Measurements from ENCODE around the gene WDR53. TPM values are rescaled to one million over a fixed set of nuclear protein-coding genes. Genes with fewer than 3 reads are reported as not detected.
A peak's percentile ranks its signal among the peaks of the same experiment; 100 is the strongest.
"Not testable (repeated sequence)": the region's sequence is repeated elsewhere in the genome, so short reads cannot be mapped to it uniquely, and the experiment has no call there.

The WDR53 gene
- total RNA-seq, 2 experiments from 2014 or later: 27.3 to 27.5 TPM

DNA sequence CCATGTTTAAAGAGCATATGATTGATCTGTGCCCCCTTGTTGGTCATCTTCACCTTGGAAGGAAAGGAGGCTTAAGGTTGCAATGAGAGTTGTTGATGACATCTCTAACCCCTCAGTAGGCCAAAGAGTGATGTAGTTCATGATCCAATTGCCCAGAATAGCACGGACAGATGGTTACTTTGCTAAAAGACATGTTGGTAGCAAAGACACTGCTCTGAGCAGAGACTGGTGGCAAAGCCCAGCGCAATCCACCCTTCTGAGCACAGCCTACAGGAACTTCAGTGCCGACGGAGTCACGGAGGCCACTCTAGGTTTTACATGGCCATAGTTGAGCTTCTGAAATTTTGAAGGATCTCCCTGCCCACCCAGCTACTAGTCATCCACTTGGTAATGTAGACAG lies 21.9 kb upstream of the WDR53 start:
- Mint-ChIP-seq H3K9me3 (no peaks in the 10 kb centered on the region), H3K27me3 (no peaks in the 10 kb centered on the region), H3K4me1 (no peaks in the 10 kb centered on the region), H3K4me3 (no peak overlapping the region), H3K27ac (no peak overlapping the region), H3K36me3 (peaks cover 4% of the 10 kb centered on the region)
- no peak for DNase-seq

GRCh38 chr3:196585044-196585757 lies 16.8 kb upstream of the WDR53 start:
- H3K27me3 Mint-ChIP-seq: no peaks in the 10 kb centered on the region
- DNase-seq: no peak
- no peak overlapping the region for H3K4me3 Mint-ChIP-seq
- no peaks in the 10 kb centered on the region for H3K9me3 Mint-ChIP-seq
- H3K4me1 Mint-ChIP-seq: peaks cover 4% of the 10 kb centered on the region
- peaks cover 19% of the 10 kb centered on the region for H3K36me3 Mint-ChIP-seq
- H3K27ac Mint-ChIP-seq: no peak overlapping the region

DNA sequence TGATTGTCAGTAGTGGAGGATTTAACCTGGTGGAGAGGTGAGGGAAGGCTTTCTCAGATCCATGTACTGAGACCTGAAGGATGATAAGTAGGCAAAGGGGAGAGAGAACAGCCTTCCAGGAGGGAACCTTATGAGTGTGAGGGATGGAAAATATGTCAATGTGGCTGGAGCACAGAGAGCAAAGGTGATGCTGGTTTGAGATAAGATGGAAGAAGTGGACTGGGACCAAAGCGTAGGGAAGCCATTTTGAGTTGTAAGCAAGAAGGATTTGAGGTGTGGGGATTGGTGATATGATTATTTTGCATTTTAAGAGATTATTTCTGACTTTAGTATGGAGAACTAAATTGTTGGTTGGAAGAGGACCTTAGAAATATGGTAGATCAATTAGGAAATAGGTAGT lies 4.0 kb upstream of the WDR53 start:
- Mint-ChIP-seq H3K27ac (no peak overlapping the region), H3K9me3 (no peaks in the 10 kb centered on the region), H3K36me3 (peaks cover 13% of the 10 kb centered on the region), H3K4me3 (no peak overlapping the region), H3K4me1 (peaks cover 19% of the 10 kb centered on the region), H3K27me3 (no peaks in the 10 kb centered on the region)
- no peak for DNase-seq

DNA sequence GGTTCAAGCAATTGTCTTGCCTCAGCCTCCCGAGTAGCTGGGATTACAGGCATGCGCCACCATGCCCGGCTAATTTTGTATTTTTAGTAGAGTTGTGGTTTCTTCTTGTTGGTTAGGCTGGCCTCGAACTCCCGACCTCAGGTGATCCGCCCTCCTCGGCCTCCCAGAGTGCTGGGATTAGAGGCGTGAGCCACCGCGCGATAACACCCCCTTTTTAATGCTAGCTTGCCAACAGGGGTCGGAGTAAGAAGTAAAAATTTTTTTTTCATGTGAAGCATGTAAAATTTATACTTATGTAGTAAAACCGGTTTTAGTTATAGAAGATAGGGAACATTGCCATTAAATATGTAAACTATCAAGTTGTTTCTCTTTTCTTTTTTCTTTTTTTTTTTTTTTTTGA lies 2.0 kb upstream of the WDR53 start:
- H3K27ac Mint-ChIP-seq, DNase-seq, H3K27me3 Mint-ChIP-seq, H3K9me3 Mint-ChIP-seq: not testable (repeated sequence)
- Mint-ChIP-seq H3K4me3 (peak overlapping the region; percentile 89), H3K36me3 (peaks cover 12% of the 10 kb centered on the region), H3K4me1 (peaks cover 23% of the 10 kb centered on the region)

DNA sequence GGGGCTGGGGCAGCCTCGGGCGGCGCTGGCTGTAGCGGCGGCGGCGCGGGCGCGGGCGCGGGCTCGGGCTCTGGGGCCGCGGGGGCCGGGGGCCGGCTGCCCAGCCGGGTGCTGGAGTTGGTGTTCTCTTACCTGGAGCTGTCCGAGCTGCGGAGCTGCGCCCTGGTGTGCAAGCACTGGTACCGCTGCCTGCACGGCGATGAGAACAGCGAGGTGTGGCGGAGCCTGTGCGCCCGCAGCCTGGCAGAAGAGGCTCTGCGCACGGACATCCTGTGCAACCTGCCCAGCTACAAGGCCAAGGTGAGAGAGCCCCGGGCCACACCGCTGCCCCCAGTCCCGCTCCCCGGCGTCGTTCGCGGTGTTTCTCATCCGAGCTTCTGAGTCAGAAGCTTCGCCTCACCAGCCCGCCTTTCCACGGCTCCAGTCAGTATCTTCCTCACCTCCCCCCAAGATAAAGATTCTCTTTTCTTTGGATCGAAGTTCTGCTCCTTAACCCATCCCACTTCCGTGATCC lies 706 bp upstream of the WDR53 start:
- peaks cover 32% of the 10 kb centered on the region for H3K4me1 Mint-ChIP-seq
- H3K4me3 Mint-ChIP-seq: peak overlapping the region; percentile 89
- H3K36me3 Mint-ChIP-seq: peaks cover 13% of the 10 kb centered on the region
- DNase-seq: peak; percentile 47
- H3K27me3 Mint-ChIP-seq: no peaks in the 10 kb centered on the region
- no peaks in the 10 kb centered on the region for H3K9me3 Mint-ChIP-seq
- H3K27ac Mint-ChIP-seq: peak overlapping the region; percentile 78

DNA sequence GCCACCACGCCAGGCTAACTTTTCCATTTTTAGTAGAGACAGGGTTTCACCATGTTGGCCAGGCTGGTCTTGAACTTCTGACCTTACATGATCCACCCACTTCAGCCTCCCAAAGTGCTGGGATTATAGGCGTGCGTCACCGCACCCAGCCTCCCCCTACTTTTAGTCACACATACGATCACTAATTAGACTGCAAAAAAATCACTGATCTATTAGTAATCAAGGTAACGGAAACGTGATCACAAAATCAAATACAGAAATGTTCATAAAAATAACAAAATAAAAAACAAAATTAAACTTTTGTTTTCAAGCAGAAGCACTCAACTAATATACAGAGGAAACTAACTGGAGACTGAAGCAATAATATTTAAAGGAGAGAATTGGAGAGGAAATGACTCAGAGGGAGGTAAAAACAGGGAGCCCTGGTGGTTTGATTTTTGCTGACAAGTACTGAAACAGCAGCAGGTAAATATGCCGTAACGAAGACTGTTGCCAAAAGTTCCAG lies 4.6 kb downstream of the WDR53 start:
- no peak for DNase-seq
- Mint-ChIP-seq H3K9me3 (no peaks in the 10 kb centered on the region), H3K4me1 (peaks cover 37% of the 10 kb centered on the region)

DNA sequence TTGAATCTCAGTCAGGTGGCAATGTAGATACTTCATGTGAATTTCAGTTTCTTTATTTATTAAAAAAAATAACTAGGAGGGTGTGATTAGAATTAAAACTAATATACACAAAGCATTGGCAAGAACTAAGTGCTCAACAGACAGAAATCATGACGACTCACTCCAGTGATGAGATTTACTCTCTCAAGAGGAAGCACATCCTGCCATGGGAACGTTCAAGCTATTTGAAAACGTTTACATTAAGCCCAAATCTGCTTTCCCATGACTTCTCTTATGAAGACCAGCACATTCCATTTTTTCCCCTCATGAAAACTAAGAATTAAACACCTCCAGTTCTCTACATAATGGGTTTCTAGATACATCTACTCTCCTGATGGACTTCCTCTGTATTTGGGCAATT lies 8.5 kb downstream of the WDR53 start:
- Mint-ChIP-seq H3K36me3 (peaks cover 11% of the 10 kb centered on the region), H3K4me3 (no peak overlapping the region), H3K4me1 (peaks cover 28% of the 10 kb centered on the region), H3K27me3 (no peaks in the 10 kb centered on the region), H3K27ac (no peak overlapping the region), H3K9me3 (no peaks in the 10 kb centered on the region)
- no peak for DNase-seq

More for the DNA sequence above, 4.6 kb downstream of the WDR53 start:
- H3K27ac Mint-ChIP-seq: no peak overlapping the region
- H3K27me3 Mint-ChIP-seq: no peaks in the 10 kb centered on the region
- peaks cover 9% of the 10 kb centered on the region for H3K36me3 Mint-ChIP-seq
- no peak overlapping the region for H3K4me3 Mint-ChIP-seq

DNA sequence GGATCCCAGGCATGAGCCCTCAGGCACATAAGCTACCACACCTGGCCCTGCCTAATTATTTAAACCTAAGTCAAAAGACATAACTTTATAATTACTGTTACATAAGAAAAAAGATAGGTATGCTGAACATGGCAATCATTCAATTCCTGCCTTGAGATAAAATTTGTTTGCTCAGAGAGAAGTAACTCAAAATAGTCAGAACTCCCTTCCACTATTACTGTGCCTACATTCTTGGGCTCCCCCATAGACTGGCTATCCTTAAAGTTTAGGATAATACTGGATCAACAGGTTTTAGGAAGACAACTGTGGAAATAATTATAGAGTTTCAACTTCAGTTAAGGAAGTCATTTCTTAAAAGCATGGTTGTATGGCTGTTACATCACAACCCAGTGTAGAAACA lies 9.9 kb downstream of the WDR53 start:
- Mint-ChIP-seq H3K27ac (no peak overlapping the region), H3K27me3 (no peaks in the 10 kb centered on the region), H3K36me3 (peaks cover 9% of the 10 kb centered on the region), H3K4me1 (peaks cover 17% of the 10 kb centered on the region), H3K9me3 (no peaks in the 10 kb centered on the region), H3K4me3 (no peak overlapping the region)
- DNase-seq: no peak

DNA sequence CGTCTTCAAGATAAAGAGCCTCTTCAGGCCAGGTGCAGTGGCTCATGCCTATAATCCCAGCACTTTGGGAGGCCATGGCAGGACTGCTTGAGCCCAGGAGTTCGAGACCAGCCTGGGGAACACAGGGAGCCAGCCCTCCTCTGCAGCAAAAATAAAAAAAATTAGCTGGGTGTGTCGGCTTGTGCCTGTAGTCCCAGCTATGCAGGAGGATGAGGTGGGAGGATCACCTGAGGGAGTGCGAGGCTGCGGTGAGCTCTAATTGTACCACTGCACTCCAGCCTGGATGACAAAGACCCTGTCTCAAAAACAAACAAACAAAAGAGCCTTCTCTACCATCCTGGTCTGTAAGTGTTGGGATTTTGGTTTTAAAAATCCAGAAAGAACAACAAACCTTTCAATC lies 11.1 kb downstream of the WDR53 start:
- H3K9me3 Mint-ChIP-seq: no peaks in the 10 kb centered on the region
- H3K27ac Mint-ChIP-seq: no peak overlapping the region
- no peak for DNase-seq
- no peaks in the 10 kb centered on the region for H3K27me3 Mint-ChIP-seq
- peaks cover 9% of the 10 kb centered on the region for H3K36me3 Mint-ChIP-seq
- peaks cover 13% of the 10 kb centered on the region for H3K4me1 Mint-ChIP-seq
- H3K4me3 Mint-ChIP-seq: no peak overlapping the region

GRCh38 chr3:196555295-196555694 lies 13.1 kb downstream of the WDR53 start:
- Mint-ChIP-seq H3K4me1 (peaks cover 13% of the 10 kb centered on the region), H3K4me3 (no peak overlapping the region), H3K27me3 (no peaks in the 10 kb centered on the region), H3K27ac (no peak overlapping the region), H3K36me3 (peaks cover 10% of the 10 kb centered on the region), H3K9me3 (peaks cover 2% of the 10 kb centered on the region)
- no peak for DNase-seq

DNA sequence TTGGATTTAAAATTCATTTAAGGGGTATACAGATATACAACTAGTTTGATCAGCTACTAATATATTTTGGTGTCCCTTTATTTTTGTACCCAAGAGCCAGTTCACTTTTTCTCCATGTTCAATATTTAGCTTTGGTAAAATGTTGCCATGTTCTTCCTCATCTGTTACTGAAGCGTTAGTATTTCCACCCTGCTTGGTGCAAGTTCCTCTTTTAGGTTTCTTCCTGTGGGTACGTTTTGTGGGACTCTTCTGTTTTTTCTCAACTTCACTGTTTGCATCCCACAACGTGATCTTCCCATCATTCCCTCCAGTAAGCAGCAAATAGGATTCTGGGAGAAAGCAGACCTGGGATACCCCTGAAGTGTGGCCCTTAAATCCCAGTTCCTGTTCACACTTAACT lies 14.1 kb downstream of the WDR53 start:
- H3K27ac Mint-ChIP-seq: peak overlapping the region; percentile 9
- H3K36me3 Mint-ChIP-seq: peaks cover 14% of the 10 kb centered on the region
- peaks cover 10% of the 10 kb centered on the region for H3K9me3 Mint-ChIP-seq
- H3K27me3 Mint-ChIP-seq: no peaks in the 10 kb centered on the region
- peaks cover 9% of the 10 kb centered on the region for H3K4me1 Mint-ChIP-seq
- no peak overlapping the region for H3K4me3 Mint-ChIP-seq
- DNase-seq: no peak

GRCh38 chr3:196553551-196553950 lies 14.8 kb downstream of the WDR53 start:
- H3K4me3 Mint-ChIP-seq: no peak overlapping the region
- H3K27ac Mint-ChIP-seq: no peak overlapping the region
- H3K9me3 Mint-ChIP-seq: peaks cover 10% of the 10 kb centered on the region
- DNase-seq: no peak
- H3K27me3 Mint-ChIP-seq: no peaks in the 10 kb centered on the region
- peaks cover 5% of the 10 kb centered on the region for H3K4me1 Mint-ChIP-seq
- H3K36me3 Mint-ChIP-seq: peaks cover 10% of the 10 kb centered on the region

DNA sequence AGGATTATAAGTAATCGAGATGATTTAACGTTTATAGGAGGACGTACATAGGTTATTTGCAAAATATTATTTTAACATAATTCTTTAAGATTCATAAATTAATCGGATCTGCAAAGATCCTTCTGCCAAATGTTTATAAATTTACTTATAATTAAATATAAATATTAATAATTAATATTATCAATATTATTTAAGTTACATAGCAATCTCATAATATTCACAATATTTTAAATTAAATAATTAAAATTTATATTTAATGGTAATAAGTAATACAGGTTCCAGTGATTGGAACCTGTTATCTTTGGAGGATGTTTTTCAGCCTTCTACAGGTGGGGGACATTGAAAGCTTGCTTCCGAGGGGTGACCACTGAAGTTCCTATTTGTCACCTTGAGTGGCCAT lies 16.1 kb downstream of the WDR53 start:
- Mint-ChIP-seq H3K27ac (no peak overlapping the region), H3K36me3 (peaks cover 12% of the 10 kb centered on the region), H3K4me3 (no peak overlapping the region), H3K9me3 (peaks cover 13% of the 10 kb centered on the region), H3K4me1 (peaks cover 5% of the 10 kb centered on the region), H3K27me3 (no peaks in the 10 kb centered on the region)
- DNase-seq: no peak

GRCh38 chr3:196550172-196550571 lies 18.2 kb downstream of the WDR53 start:
- not testable (repeated sequence) for H3K4me3 Mint-ChIP-seq, H3K4me1 Mint-ChIP-seq, H3K27ac Mint-ChIP-seq, H3K27me3 Mint-ChIP-seq, DNase-seq
- Mint-ChIP-seq H3K9me3 (peaks cover 13% of the 10 kb centered on the region), H3K36me3 (peaks cover 11% of the 10 kb centered on the region)

DNA sequence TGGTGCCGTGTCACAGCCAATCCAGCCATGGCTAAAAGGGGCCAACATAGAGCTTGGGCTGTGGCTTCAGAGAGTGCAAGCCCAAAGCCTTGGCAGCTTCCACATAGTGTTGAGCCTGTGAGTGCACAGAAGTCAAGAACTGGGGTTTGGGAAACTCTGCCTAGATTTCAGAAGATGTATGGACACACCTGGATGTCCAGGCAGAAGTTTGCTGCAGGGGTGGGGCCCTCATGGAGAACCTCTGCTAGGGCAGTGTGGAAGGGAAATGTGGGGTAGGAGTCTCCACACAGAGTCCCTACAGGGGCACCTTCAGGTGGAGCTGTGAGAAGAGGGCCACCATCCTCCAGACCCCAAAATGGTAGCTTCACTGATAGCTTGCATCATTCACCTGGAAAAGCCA lies 19.0 kb downstream of the WDR53 start:
- not testable (repeated sequence) for DNase-seq, H3K27ac Mint-ChIP-seq, H3K4me1 Mint-ChIP-seq, H3K36me3 Mint-ChIP-seq, H3K27me3 Mint-ChIP-seq, H3K4me3 Mint-ChIP-seq
- peaks cover 13% of the 10 kb centered on the region for H3K9me3 Mint-ChIP-seq

DNA sequence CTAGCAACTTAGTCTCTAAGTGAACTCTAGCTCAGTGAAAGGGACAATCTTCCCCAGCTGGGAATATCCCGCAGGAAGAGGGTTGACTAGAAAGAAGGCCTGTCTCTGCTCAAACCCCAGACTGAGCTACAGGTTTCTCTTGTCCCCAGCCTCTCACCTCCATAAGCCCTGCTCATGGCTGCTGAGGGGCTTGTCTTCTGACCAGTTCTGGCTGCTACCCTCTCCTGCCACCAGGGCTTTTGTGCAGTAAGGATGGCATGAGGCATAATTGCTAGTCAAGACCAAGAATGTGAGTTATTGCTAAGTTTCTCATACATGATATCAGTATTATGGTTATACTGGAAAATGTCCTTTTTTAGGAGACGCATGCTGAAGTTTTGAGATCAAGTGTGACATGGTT lies 21.3 kb downstream of the WDR53 start:
- no peak overlapping the region for H3K27ac Mint-ChIP-seq
- DNase-seq: no peak
- H3K36me3 Mint-ChIP-seq: peaks cover 7% of the 10 kb centered on the region
- no peaks in the 10 kb centered on the region for H3K4me1 Mint-ChIP-seq
- peaks cover 13% of the 10 kb centered on the region for H3K9me3 Mint-ChIP-seq
- H3K4me3 Mint-ChIP-seq: no peak overlapping the region
- H3K27me3 Mint-ChIP-seq: no peaks in the 10 kb centered on the region

Data from activated naive CD8-positive, alpha-beta T cell treated with anti-CD3 and anti-CD28 coated beads for 36 hours (primary cell).